Progenitor cell of endocrine pancreas (in vitro differentiated cells): ENCODE measurements around the gene SNAP47. TPM values are rescaled to one million over a fixed set of nuclear protein-coding genes. Genes with fewer than 3 reads are reported as not detected.

Experiments used
- DNase-seq: peaks from one replicate; pipeline ENCODE4 v3.0.0; 2021; ENCODE audit warnings: low spot score; ENCODE audit not compliant: unreplicated experiment
- H3K27ac Mint-ChIP-seq: 2 replicates; pipeline ENCODE4 v1.8.0; 2021; ENCODE audit warnings: mild to moderate bottlenecking, moderate library complexity, mixed read lengths
- H3K27me3 Mint-ChIP-seq: 2 replicates; pipeline ENCODE4 v1.8.0; 2021; ENCODE audit warnings: mixed read lengths
- H3K36me3 Mint-ChIP-seq: 2 replicates; pipeline ENCODE4 v1.8.0; 2022; ENCODE audit warnings: mixed read lengths; ENCODE audit not compliant: insufficient read depth
- H3K4me1 Mint-ChIP-seq: 2 replicates; pipeline ENCODE4 v1.8.0; 2021; ENCODE audit warnings: low read depth, mixed read lengths
- H3K4me3 Mint-ChIP-seq: 2 replicates; pipeline ENCODE4 v1.8.0; 2021; ENCODE audit warnings: low read depth, mild to moderate bottlenecking, moderate library complexity, mixed read lengths
- H3K9me3 Mint-ChIP-seq: 2 replicates; pipeline ENCODE4 v1.8.0; 2021; ENCODE audit warnings: low read depth, mixed read lengths
- CTCF ChIP-seq: fragments of 200-600 bp; sonication (generic); IDR thresholded peaks from one replicate; pipeline ENCODE4 v1.5.0; 2021; ENCODE audit warnings: antibody characterized with exemption, mild to moderate bottlenecking; ENCODE audit not compliant: unreplicated experiment
- total RNA-seq: library from RNA; stranded (reverse); gene quantifications from 2 replicates; pipeline ENCODE4 v1.2.1, GENCODE V29; 2021

The SNAP47 gene
- total RNA-seq, 1 donor from 2014 or later = 39.6 TPM

GRCh38 chr1:227795732-227796131 lies 60.5 kb downstream of the SNAP47 start:
- TF ChIP-seq CTCF = no peak
- Mint-ChIP-seq H3K4me3 (no peak overlapping the region), H3K27me3 (peaks cover 24% of the 10 kb centered on the region), H3K9me3 (no peaks in the 10 kb centered on the region), H3K36me3 (no peaks in the 10 kb centered on the region), H3K27ac (no peak overlapping the region), H3K4me1 (no peaks in the 10 kb centered on the region)
- no peak for DNase-seq

DNA sequence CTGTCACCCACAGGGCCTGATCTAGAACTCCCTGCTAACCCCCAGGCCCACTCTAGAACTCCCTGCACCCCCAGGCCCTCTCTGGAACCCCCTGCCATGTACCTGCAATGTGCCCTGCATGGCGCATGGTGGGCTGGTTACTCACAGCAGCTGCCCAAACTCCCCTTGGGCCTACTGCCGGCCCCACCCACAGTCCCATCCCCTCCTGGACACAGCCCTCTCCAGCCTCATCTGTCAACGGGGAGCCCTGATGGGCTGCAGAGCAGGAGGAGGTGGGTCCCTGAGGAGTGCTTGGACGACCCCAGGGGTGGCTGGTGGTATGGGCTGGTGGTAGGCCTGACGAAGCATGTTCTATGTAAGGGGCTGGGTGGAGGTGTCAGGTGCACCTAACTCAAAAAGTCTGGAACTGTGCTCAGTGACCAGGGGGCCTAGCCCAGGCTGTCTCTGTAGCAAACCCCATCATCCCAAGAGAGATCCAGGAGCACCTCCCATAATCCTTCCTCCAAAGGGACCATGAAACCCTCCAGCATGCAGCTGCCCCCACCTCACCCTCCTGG lies 61.2 kb downstream of the SNAP47 start:
- Mint-ChIP-seq H3K4me1 (no peaks in the 10 kb centered on the region), H3K9me3 (no peaks in the 10 kb centered on the region), H3K27ac (no peak overlapping the region), H3K36me3 (no peaks in the 10 kb centered on the region), H3K27me3 (peaks cover 19% of the 10 kb centered on the region), H3K4me3 (no peak overlapping the region)
- TF ChIP-seq CTCF = no peak
- no peak for DNase-seq

DNA sequence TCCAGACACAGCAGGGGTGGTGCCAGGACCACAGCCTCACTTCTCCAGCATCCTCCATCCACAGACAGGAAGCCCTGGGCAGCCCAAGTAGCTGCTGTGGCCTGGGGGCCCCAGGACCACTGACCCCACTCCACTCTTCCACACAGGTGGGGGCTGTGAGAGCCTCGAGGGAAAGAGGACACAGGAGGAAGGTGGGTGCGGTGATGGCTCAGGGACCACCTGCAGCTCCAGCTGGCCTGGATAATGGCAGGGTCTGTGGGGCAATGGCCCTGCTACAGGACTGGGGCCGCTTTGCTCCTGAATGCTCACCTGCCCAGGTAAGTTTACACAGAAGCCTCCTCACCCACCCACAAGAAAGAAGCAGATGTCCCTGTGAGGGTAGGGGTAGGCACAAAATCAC lies 61.9 kb downstream of the SNAP47 start:
- no peaks in the 10 kb centered on the region for H3K9me3 Mint-ChIP-seq
- H3K4me3 Mint-ChIP-seq = no peak overlapping the region
- peaks cover 14% of the 10 kb centered on the region for H3K27me3 Mint-ChIP-seq

DNA sequence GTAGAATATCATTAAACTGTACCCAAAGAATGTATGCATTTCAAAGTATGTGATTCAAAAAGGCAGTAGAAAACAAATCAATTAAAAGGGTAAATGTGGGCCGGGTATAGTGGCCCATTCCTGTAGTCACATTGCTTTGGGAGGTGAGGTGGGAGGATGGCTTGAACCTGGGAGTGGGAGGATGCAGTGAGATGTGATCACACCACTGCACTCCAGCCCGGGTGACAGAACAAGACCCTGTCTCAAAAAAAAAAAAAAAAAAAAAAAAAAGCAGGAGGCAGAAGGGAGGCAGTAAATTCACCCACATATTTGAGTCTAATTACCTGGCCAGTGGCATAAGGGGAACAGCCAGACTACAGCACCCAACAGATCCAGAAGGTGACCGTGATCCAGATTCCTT lies 62.4 kb downstream of the SNAP47 start:
- no peak for TF ChIP-seq CTCF

More for the DNA sequence above, 61.9 kb downstream of the SNAP47 start:
- TF ChIP-seq CTCF = no peak
- DNase-seq = no peak
- Mint-ChIP-seq H3K27ac (no peak overlapping the region), H3K4me1 (no peaks in the 10 kb centered on the region), H3K36me3 (no peaks in the 10 kb centered on the region)

GRCh38 chr1:227798078-227798802 lies 63.0 kb downstream of the SNAP47 start:
- DNase-seq = no peak
- no peak overlapping the region for H3K4me3 Mint-ChIP-seq
- peaks cover 8% of the 10 kb centered on the region for H3K9me3 Mint-ChIP-seq
- peaks cover 2% of the 10 kb centered on the region for H3K36me3 Mint-ChIP-seq
- H3K27me3 Mint-ChIP-seq = peaks cover 20% of the 10 kb centered on the region
- no peak overlapping the region for H3K27ac Mint-ChIP-seq
- no peak for TF ChIP-seq CTCF
- H3K4me1 Mint-ChIP-seq = no peaks in the 10 kb centered on the region

More for the DNA sequence above, 62.4 kb downstream of the SNAP47 start:
- Mint-ChIP-seq H3K27me3 (peaks cover 16% of the 10 kb centered on the region), H3K36me3 (no peaks in the 10 kb centered on the region), H3K9me3 (peaks cover 3% of the 10 kb centered on the region), H3K4me1 (no peaks in the 10 kb centered on the region), H3K27ac (no peak overlapping the region), H3K4me3 (no peak overlapping the region)
- no peak for DNase-seq
